Fibroblast of pulmonary artery (primary cell): ENCODE results near the gene NTMT2.

ENCODE experiments used
- DNase-seq: peaks from one replicate; pipeline ENCODE4 v3.0.0-alpha.2; 2010; ENCODE audit warnings: low read depth
- H3K4me3 ChIP-seq: replicated peaks from 2 replicates; pipeline ENCODE4 v1.5.1; 2011; ENCODE audit warnings: low read depth, mild to moderate bottlenecking, control low read depth, low read length, moderate library complexity
- TF ChIP-seq, protein P1 (sequence below): IDR thresholded peaks from 2 replicates; pipeline ENCODE4 v1.5.1; 2011; ENCODE audit warnings: mild to moderate bottlenecking, control low read depth, low read length, inconsistent platforms; ENCODE audit errors: missing control alignments

The NTMT2 gene

DNA sequence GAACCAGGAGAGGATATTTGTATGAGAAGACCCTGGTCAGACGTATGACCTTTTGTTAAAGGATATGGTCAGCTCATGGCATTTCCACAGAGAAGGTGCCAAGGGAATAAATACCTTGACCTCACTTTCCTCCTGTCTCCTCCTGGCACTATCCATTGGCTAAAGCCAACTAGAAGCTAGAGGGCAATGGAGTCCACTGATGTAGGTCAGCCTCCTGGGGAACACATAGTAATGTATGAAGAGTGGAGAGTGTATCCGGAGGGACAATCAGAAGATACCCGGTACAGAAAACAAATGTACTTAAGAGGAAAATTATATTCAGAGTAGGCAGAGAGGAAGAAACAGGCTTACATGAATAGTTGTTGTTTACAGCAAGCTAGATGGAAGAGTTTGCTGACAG, 698 bp upstream of the NTMT2 start:
- no peak for DNase-seq
- TF ChIP-seq, protein P1, sequence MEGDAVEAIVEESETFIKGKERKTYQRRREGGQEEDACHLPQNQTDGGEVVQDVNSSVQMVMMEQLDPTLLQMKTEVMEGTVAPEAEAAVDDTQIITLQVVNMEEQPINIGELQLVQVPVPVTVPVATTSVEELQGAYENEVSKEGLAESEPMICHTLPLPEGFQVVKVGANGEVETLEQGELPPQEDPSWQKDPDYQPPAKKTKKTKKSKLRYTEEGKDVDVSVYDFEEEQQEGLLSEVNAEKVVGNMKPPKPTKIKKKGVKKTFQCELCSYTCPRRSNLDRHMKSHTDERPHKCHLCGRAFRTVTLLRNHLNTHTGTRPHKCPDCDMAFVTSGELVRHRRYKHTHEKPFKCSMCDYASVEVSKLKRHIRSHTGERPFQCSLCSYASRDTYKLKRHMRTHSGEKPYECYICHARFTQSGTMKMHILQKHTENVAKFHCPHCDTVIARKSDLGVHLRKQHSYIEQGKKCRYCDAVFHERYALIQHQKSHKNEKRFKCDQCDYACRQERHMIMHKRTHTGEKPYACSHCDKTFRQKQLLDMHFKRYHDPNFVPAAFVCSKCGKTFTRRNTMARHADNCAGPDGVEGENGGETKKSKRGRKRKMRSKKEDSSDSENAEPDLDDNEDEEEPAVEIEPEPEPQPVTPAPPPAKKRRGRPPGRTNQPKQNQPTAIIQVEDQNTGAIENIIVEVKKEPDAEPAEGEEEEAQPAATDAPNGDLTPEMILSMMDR: no peak
- no peak overlapping the region for H3K4me3 ChIP-seq

DNA sequence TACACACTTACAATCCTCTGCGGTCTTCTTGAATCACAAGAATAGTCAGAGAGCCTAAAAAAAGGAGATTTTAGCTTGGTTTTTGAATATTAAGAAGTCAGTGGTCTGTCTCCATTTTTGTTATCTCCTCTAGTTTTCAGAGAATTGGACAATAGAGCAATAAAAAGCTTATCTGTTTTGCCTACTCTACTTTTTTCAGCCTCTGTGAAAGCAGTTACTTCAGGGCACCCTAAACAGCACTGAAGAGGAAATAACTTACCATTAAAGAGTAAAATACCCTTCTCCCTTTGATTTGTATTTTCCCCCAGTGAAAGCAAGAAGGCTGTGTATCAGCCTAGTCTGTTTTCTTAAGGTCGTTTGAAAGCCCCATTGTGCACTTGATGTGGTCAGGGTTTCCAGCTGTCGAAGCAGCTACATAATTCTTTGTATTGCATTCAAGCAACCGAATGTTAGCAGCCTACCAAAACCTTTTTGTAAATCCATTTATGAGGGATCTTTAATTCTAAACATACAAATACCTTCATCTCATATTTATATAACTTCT, 1.0 kb downstream of the NTMT2 start:
- DNase-seq: no peak
- no peak overlapping the region for H3K4me3 ChIP-seq
- TF ChIP-seq, protein P1: no peak

DNA sequence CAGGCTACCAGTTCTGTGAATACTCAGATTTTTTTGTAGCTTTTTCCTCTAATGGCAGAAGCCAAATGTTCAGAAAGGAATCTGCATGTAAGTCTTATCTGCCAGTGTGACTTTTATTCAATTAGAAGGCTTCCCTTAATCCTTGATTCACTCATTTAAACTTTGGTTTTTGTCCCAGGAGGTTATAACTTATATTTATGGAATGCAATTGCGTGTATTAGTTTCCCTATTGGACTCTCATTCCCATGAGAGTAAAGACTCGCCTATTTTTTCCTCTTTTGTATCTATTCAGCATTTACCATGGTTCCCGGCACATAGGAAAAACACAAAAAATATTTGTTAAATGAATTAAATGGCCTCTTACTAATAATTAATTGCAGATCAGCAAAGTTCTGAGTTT, 3.5 kb downstream of the NTMT2 start:
- TF ChIP-seq, protein P1: no peak
- DNase-seq: no peak

DNA sequence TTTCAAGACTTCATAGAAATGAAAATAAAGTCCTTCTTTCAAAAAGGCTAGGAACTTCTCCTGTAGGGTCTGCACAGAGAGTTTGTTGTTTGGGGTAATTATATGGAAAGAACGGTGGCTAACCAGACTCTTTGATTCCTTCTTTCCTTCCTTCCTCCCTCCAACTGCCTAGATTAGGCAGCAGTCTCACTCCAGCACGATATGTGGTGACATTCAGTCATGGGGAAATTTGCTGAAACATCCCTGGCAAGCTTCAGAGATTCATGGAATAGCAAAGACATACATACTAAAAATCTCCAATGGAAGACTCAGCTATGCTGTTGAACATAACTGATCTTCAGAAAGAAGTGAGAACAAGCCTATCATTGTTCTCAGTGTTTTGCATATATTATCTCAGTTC, 4.3 kb downstream of the NTMT2 start:
- DNase-seq: no peak
- H3K4me3 ChIP-seq: no peak overlapping the region
- TF ChIP-seq, protein P1: no peak

More for the DNA sequence above, 3.5 kb downstream of the NTMT2 start:
- H3K4me3 ChIP-seq: no peak overlapping the region

DNA sequence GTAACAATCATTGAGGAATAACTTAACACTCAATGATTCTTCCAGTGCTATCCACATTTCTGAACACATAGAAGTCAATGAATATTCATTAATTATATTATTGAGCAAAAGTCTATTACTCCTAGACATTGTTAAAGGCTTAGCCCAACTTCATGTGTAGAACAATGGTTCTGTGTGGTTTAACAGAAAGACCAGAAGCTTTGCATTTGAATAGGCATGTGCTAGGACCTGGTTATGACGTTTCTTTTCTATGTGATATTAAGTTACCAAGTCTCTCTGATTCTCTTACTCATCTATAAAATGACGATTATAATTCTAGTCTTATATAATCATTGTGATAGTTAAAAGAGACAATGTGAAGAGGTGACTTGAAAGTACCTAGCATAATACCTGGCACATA, 5.2 kb downstream of the NTMT2 start:
- TF ChIP-seq, protein P1: no peak
- no peak overlapping the region for H3K4me3 ChIP-seq
- DNase-seq: no peak

DNA sequence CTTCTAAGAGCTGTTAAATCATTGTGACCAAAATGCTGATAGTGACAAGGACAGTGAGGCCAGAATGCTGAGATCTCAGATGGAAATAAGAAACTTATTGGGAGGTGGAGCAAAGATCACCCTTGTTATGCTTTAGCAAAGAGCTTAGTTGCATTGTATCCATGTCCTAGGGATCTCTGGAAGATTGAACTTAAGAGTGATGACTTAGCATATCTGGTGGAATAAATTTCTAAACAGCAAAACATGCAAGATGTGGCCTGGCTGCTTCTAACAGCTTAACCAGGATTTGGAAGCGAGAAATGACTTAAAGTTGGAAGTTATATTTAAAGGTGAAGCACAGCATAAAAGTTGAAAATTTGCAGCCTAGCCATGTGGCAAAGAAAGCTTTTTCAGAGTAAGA, 7.7 kb downstream of the NTMT2 start:
- TF ChIP-seq, protein P1: no peak
- DNase-seq: no peak
- no peak overlapping the region for H3K4me3 ChIP-seq

DNA sequence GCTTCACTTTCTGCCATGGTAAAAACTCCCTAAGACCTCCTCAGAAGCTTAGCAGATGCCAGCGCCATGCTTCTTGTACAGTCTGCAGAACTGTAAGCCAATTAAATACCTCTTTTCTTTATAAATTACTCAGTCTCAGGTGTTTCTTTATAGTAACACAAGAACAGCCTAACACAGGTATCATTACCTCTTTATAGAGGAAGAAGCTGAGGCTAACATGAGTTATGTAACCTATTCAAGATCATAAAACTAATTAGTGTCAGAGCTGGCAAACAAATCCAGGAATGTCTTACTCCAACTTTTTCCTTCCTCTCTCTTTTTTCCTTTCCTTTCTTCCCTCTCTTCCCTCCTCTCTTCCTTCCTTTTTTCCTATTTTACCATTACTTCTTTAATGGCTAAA, 9.3 kb downstream of the NTMT2 start:
- TF ChIP-seq, protein P1: no peak
- no peak for DNase-seq
- H3K4me3 ChIP-seq: no peak overlapping the region
